ENCODE data around the gene PACC1.
"Not testable (repeated sequence)": the region's sequence is repeated elsewhere in the genome, so short reads cannot be mapped to it uniquely, and the experiment has no call there.

PACC1 gene

DNA sequence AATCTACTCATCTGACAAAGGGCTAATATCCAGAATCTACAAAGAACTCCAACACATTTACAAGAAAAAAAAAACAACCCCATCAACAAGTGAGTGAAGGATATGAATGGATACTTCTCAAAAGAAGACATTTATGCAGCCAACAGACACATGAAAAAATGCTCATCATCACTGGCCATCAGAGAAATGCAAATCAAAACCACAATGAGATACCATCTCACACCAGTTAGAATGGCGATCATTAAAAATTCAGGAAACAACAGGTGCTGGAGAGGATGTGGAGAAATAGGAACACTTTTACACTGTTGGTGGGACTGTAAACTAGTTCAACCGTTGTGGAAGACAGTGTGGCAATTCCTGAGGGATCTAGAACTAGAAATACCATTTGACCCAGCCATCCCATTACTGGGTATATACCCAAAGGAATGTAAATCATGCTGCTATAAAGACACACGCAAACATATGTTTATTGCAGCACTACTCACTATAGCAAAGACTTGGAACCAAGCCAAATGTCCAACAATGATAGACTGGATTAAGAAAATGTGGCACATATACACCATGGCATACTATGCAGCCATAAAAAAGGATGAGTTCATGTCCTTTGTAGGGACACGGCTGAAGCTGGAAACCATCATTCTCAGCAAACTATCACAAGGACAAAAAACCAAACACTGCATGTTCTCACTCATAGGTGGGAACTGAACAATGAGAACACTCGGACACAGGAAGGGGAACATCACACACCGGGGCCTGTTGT, 18.8 kb downstream of the PACC1 start:
- not testable (repeated sequence) for DNase-seq

DNA sequence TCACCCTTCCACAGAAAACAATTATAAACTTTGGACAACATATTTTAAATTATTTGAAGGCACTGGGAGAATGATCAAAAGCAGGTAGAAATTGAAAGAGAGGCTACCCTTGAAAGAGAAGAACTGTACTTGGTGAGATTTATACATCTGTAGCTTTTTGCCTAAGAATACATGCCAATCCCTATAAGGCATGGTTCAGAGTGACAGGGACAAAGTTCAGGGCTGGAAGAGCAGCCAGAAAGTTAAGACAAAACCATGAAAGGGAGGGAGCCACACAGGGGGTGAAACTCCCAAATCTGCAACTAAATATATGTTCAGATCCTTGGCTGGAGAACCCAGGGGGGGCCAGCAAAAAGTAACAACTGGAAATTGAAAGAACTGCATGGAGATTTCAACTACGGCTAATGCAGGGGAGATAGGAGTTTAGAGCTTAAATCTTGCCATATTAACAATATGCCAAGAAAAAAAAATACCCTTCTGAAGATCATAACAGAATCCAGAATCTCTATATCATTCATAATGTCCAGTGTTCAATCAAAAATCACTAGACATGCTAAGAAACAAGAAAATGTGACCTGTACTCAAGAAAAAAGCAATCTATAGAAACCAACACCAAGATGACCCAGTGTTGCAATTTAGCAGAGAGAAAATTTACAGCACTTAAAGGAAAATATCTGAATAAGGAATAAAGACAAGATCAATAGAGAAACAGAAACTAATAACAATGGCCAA, 25.5 kb downstream of the PACC1 start:
- no peak for DNase-seq

DNA sequence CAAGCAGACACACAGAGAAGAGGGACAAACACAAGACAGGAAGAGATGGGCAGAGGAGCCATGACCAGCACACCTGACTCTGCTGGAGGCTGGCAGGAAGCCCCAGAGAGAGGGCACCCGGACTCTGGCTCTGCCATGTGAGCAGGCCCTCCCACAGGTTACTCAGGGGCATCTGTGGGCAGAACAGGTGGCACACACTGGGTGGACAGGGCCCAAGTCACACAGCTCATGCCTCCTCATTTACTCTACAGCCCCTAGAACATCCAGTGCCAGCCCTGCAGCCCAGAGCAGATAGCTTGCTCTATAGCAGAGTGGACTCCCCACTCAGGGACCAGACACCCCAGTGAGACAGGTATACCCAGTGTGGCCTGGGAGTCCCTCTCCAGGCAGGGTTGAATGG, 28.7 kb downstream of the PACC1 start:
- no peak for DNase-seq

DNA sequence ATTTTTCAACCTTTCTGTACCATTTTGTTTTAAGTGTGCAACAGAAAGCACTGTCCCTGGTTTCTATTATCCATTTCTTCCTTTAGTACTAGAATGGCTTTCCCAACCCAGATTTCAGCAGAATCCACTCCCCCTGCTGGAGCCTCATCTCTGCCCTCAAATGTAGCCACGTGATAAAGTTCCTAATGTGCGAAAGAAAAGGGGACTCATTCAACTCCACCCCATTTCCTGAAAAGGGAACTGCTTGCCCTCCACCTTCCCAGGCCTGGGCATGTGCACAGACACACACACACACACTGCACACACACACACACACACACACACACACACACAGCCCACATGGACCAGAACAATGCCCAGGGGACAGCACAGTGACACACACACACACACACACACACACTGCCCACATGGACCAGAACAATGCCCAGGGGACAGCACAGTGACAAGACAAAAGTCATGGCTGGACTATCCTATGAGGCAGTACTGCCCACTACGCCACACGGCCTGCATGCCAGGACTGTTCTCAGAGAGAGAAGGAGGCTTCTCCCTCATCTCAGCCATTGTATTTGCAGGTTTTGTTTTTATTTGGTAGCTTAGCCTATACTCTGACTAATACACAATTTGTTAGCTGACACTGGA, 33.2 kb downstream of the PACC1 start:
- DNase-seq = no peak

DNA sequence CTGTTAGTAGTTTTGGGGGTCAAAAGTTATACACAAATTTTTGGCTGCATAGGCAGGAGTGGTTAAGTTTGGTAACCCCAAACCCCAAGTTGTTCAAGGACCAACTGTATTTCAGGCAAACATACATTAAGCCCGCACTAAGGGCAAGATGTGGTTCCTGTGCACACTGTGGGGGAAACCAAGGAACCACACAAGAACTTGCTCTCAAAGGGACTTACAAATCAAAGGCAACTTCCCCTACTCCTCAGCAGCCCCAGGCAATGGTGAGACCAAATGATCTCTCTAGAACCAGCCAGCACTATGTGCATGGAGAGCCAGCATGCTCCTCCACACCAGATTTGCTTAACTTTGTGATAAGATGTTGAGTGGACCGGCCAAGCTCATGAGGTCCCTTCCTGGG, 35.3 kb downstream of the PACC1 start:
- DNase-seq = no peak

DNA sequence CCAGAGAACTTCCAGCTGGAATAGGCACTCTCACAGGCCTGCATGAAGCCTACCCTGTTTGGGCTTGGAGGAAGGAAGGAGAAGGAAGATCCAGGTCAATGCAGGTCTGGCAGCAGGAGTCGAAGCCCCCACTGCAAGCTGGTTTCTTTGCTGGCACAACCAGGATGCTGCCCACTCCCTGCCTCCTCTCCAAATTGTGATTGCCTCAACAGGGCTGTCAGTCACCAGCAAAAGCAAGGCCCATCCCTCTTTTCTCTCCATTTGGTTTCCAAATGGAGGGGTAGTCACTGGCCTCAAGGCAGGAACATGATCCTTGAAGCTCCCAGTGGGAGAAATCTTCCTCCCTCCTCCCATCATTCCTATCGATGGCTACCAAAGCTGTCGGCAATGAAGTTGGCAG, 37.0 kb downstream of the PACC1 start:
- DNase-seq = no peak

DNA sequence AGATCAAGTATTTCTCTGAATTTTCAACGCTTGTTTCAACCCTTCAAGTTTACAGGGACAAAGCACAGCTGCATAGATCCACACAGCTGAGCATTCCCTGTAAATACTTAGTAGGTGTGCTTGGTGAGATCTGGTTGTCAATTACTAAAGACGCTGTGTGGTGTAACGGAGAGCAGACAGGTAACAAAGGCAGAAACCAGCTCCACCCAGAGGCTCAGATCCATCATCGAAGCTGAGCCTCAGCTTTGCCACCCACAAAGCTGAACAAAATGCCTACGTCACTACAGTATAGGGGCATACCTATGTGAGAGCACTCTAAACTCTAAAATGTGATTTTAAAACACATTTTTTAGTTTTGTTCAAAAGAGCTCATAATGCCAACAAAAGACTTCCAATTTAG, 38.7 kb downstream of the PACC1 start:
- no peak for DNase-seq

DNA sequence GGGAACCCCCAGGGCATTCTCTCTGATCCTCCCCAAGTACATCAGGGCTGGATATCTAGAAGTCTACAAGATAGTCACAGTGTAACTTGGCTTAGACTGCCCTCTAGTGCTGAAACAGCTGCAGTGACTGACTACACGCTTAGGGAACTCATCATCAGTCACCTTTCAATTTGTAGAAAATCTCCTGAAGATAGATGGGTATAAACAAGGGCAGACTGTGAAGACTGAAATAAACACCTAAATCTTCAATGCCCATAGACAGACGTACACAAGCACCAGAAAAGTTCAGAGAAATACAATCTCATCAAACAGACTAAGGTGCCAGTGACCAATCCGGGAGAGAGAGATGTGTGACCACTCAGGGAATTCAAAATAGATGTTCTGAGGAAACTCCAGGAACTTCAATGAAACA, 46.6 kb downstream of the PACC1 start:
- peak; percentile 61 for DNase-seq

DNA sequence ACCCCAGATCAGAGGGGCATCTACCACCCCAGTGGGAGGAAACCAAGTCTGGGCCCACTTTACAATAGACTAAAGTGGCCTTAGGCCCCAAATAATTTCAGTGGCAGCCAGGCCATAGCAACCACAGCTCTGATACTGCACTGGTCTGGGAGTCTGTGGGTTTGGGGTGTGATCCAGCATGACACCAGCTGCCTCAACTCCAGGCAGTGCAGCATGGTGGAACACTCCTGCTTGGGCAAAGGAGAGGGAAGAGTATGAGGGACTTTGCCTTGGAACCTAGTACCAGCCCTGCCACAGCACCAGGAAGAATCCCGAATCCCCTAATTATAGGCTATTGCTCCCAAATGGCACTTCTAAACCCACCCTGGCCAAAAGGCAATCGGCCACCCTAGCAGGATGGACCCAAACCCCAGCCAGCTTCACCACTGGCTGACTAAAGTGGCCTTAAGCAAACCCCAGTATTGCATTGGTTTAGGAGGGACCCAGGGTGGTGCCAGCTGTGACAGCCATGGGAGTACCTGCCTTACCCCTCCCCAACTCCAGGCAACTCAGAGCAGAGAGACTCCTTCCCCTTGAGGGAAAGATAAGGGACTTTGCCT, 47.1 kb downstream of the PACC1 start:
- no peak for DNase-seq

DNA sequence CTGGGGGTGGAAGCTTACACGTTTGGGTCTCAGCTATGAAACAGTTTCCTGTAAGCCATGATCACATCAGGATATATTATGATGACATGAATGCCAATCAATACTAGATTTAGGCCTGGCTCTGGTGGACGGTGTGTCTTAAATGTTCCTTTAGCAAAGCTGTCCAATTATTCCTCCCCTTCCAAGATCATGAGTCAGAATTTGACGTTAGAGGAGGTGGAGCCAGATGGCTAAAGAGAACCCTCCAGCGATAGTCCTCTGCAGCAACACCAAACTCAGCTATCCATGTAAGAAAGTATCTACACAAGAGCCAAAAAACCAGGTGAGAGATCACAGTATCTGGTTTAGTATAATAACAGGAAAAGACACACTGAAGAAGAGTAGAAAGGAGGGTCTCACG, 47.8 kb downstream of the PACC1 start:
- DNase-seq = no peak

DNA sequence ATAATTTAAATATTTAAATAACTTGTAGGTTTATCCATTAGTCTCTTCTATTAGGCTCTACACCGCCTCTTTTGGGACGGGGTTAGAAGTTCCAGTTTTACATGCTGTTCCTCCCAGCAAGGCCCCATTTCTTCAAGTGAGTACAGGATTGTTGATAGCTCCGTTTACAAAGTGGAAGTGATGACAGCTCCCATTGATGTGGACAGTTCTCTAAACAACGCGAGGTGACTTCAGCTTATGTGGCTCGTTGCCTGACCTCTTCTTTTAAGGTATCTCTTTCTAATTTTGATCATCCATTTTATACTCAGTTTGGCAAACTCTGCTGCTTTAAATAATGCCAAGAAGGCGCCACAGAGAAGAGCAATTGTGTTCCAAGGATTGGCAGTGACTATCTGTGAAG, 49.7 kb downstream of the PACC1 start:
- no peak for DNase-seq

DNA sequence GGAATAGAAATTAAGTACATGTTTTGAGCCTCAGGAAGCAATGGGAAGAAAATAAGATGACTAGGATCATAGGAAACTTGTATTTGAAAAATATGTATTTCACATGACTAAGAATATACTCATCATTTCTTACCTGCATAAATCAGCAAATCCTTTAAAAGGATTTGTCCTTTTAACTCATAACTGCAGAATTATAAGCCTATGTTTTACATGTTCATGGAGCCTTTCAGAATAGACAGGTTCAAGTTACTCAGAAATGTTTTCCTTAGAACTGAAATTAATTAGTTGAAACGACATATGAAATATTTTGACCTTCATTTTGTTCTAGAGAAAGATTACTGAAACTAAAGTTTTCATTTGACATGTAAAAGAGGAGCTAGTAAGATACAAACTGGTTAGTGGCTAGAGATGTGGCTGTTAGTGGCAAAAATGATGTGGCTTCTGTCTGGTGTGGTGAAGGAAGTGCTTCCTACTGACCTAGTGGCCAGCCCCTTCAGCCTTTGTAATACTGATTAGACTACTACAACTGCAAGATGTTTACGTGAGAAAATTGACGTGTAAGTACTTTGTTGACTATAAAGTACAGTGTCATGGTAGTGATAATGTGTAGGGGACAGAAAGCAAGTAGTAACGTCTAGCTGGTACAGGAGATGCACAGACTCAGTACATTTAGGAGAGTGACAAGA, 54.7 kb downstream of the PACC1 start:
- no peak for DNase-seq

DNA sequence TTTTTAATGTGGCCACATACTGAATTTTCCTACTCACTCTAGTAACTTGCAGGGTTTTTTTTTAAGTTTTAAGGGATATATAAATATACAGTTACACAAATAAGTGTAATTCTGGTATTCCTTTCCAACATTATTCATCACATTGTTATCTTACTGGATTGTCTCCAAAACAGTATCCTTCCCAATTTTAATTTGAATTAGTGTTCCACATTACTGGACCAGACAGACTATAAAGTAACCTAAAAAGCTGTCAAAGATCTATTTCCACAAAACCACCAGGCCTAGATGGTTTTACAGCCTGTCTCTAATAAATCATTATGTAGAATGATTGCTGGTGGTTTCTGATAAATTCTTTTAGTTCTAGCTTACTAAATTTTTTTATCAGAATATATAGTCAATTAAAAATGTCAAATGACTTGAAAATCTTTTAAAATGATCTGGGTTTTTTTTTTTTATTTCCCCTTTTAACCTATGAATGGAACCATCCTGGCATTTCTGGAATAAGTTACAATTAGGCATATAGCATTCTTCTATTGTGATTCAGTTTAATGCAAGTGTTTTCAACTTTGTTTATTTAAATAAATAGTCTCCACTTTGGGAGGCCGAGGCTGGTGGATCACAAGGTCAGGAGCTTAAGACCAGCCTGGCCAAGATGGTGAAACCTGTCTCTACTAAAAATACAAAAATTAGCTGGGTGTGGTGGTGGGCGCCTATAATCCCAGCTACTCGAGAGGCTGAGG, 59.3 kb downstream of the PACC1 start:
- DNase-seq = no peak

DNA sequence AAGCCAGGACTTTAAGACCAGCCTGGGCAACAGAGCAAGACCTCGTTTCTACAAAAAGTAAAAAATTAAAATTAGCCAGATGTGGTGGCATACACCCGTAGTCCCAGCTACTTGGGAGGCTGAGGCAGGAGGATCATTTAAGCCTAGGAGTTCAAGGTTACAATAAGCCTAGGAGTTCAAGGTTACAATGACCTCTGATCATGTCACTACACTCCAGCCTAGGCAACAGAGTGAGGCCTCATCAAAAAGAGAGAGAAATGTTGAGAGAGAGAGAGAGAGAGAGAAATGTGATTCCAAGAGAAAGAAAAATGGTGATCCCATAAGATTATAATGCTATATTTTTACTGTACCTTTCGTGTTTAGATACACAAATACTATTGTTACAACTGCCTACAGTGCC, 60.2 kb downstream of the PACC1 start:
- DNase-seq = no peak

DNA sequence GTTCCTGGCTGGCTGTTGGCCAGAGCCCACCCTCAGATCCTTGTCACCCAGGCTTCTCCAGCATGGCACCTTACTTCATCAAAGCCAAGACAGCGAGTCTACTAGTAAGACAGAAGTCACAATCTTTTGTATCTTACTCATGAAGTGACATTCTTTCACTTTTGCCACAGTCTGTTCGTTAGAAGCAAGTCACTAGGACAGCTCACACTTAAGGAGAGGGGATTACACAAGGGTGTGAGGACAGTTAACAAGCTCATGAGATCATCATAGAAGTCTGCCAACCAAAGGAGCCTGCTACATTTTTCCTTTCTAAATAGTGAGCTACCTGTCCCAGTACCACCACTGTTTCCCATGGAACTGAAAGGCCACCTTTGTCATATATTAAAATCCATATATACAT, 61.5 kb downstream of the PACC1 start:
- DNase-seq = no peak

DNA sequence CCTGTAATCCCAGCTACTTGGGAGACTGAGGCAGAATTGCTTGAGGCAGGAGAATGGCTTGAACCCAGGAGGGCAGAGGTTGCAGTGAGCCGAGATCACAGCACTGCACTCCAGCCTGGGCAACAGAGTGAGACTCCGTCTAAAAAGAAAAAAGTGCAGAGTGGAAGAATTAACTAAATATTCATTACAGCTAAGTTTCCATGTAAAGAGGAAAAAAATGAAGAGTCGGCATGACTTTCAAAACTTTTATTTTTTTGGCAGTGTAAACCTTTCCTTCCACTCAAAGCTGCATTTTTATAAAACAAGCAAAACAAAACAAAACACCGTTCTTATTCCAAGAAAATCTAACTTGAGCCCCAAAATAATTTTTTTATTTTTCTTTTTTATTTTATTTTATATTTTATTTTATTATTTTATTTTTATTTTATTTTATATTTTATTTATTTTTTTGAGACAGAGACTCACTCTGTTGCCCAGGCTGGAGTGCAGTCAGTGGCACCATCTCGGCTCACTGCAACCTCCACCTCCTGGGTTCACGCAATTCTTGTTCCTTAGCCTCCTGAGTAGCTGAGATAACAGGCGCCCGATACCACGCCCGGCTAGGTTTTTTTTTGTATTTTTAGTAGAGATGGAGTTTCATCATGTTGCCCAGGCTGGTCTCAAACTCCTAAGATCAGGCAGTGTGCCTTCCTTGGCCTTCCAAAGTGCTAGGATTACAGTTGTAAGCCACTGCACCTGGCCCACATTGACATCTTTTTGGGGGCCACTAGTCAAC, 62.9 kb downstream of the PACC1 start:
- no peak for DNase-seq

DNA sequence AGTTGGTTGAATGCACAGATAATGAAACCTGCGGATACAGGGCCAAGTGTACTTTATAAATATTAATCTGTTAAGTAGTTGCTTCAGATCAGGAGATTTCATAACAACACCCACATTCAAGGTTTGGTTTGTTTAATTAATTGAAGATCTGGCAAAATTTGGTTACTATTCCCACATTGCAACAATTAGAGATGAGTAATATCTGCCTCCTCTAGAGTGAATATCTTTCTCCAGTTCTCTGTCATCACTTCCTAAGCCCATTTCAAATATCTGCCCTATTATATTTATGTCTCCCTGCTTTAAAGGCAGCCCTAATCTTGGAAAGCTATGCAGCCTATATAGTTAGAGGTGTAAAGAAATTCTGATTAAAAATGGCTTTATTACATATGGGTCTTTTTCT, 68.1 kb downstream of the PACC1 start:
- no peak for DNase-seq

DNA sequence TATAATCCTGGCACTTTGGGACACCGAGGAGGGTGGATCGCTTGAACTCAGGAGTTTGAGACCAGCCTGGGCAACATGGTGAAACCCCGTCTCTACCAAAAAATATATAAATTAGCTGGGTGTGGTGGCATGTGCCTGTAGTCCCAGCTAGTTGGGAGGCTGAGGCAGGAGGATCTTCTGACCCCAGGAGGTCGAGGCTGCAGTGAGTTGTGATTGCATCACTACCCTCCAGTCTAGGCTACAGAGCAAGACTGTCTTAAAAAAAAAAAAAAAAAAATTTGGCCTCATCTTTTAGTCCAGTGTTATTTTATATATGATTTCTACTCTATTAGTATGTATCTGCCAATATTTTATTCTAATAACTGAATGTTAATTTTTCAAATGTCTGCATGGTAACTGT, 69.8 kb downstream of the PACC1 start:
- DNase-seq = no peak

DNA sequence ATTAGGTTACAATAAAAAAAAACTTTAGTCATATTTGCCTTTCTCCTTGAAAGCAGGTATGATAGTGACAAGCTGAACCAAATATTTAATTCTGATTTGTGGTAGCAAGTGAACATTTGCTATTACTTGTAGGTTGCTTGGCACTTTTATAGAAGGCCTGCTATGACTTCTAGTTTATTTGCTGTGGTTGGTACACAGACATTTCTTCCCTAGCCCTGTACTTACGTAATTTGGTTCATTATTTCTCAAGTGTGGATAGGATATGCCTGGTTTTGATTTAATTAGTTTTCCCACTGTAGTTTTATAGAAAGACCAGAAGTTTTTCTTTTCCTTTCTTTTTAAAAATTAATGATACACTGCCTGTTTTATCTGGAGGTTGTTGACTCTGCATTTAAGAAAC, 73.6 kb downstream of the PACC1 start:
- no peak for DNase-seq

DNA sequence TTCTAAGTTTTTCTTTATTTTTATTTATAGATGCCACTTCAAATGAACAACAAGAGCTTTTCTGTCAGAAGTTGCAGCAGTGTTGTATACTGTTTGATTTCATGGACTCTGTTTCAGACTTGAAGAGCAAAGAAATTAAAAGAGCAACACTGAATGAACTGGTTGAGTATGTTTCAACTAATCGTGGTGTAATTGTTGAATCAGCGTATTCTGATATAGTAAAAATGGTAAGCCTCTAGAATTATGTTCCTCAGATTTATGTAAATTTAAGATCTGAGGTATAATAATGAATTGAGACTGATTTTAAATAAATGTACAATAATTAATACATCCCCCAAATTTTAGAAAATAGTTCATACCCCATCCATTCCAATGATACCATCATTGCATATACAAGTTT, 85.6 kb downstream of the PACC1 start:
- DNase-seq = no peak

DNA sequence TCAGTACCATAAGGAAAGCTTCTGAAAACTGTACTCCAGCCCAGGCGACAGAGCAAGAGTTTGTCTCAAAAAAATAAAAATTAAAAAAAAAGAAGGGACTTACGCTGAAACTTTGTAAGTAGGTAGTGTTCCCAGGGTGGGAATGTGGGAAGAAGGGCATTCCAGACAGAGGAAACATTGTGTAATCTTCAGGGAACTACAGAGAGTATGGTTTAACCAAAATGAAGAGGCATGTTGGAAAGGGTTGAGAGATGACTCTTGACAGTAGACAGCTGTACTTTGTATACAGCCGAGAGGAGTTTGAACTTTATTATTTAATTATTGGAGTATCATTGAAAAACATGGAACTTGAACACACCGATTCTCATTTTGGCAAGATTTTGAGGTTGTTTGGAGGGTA, 86.4 kb downstream of the PACC1 start:
- DNase-seq = no peak

DNA sequence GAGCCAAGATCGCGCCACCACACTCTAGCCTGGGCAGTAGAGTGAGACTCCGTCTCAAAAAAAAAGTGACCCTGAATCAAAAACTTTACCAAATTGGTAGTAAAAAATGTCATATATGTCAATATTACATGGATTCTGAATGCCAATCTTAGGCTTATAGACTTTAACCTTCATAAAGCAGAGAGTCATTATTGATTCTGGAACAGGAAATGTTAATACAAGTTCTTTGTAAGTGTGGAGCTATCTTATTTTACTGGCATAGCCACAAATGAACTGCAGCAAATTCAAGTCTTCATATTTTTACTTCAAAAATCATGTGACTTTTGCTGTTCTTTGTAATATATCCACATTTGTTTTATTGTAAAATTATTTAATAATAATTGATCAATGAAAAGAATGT, 88.1 kb downstream of the PACC1 start:
- DNase-seq = no peak
